Karpas-422 (cell line): Measurements from ENCODE around the gene PPM1G. TPM values are rescaled to one million over a fixed set of nuclear protein-coding genes. Genes with fewer than 3 reads are reported as not detected.
A peak's percentile ranks its signal among the peaks of the same experiment; 100 is the strongest.

Source experiments
- DNase-seq: peaks from one replicate; pipeline ENCODE4 v3.0.0-alpha.2; 2015
- H2AFZ ChIP-seq: fragments of 200-600 bp; sonication (generic); 2 replicates; pipeline ENCODE4 v1.6.1; 2014; ENCODE audit warnings: antibody characterized with exemption, low read length, mixed read lengths
- H3K27ac ChIP-seq: fragments of 200-600 bp; sonication (generic); 2 replicates; pipeline ENCODE4 v1.5.1; 2014; ENCODE audit warnings: mild to moderate bottlenecking, low read length, moderate library complexity
- H3K27me3 ChIP-seq: fragments of 200-600 bp; sonication (generic); 2 replicates; pipeline ENCODE4 v1.6.1; 2014; ENCODE audit warnings: low read length, mixed read lengths
- H3K36me3 ChIP-seq: fragments of 200-600 bp; sonication (generic); 2 replicates; pipeline ENCODE4 v1.6.1; 2014; ENCODE audit warnings: low read length, mixed read lengths; ENCODE audit not compliant: insufficient read depth
- H3K4me1 ChIP-seq: fragments of 200-600 bp; sonication (generic); 2 replicates; pipeline ENCODE4 v1.6.1; 2014; ENCODE audit warnings: mild to moderate bottlenecking, low read length, mixed read lengths
- H3K4me2 ChIP-seq: fragments of 200-600 bp; sonication (generic); 2 replicates; pipeline ENCODE4 v1.6.1; 2014; ENCODE audit warnings: low read length, low read depth, mild to moderate bottlenecking; ENCODE audit not compliant: poor library complexity, severe bottlenecking
- H3K4me3 ChIP-seq: fragments of 200-600 bp; sonication (generic); 2 replicates; pipeline ENCODE4 v1.5.1; 2014; ENCODE audit warnings: mild to moderate bottlenecking, antibody characterized with exemption, low read length, mixed read lengths
- H3K79me2 ChIP-seq: fragments of 200-600 bp; sonication (generic); 2 replicates; pipeline ENCODE4 v1.6.1; 2014; ENCODE audit warnings: mild to moderate bottlenecking, low read length, mixed read lengths
- H3K9ac ChIP-seq: fragments of 200-600 bp; sonication (generic); 2 replicates; pipeline ENCODE4 v1.6.0; 2014; ENCODE audit warnings: low read length
- H3K9me2 ChIP-seq: fragments of 200-600 bp; sonication (generic), shearing (Covaris generic); replicated peaks from 2 replicates; pipeline ENCODE4 v1.6.0; 2014; ENCODE audit warnings: mild to moderate bottlenecking, low read length, moderate library complexity; ENCODE audit not compliant: insufficient read depth
- H3K9me3 ChIP-seq: fragments of 300-700, 200-600 bp; sonication (generic); 2 replicates; pipeline ENCODE4 v1.6.1; 2014; ENCODE audit warnings: low read length, mixed read lengths
- H4K20me1 ChIP-seq: fragments of 200-600 bp; sonication (generic); 2 replicates; pipeline ENCODE4 v1.6.1; 2014; ENCODE audit warnings: mild to moderate bottlenecking, antibody characterized with exemption, low read length, low read depth; ENCODE audit not compliant: insufficient read depth
- total RNA-seq: library from RNA; depleted of rRNA; stranded (reverse); fragments of >200 nt; shearing (Covaris generic); gene quantifications from 2 replicates; pipeline ENCODE4 v1.2.3, GENCODE V29; 2014; ENCODE audit warnings: low replicate concordance; rRNA removed

The PPM1G gene
- 66.9 and 79.6 TPM in 2 replicates for total RNA-seq

GRCh38 chr2:27409321-27410073 lies at the start of gene PPM1G:
Gene PPM1G, minus strand, starts transcription at chr2:27409591. Its CDS starts 169 bp downstream, at chr2:27409422.
- H3K79me2 ChIP-seq = peaks cover 49% of the 10 kb centered on the region
- DNase-seq = peak; percentile 98
- H3K9me2 ChIP-seq = no peaks in the 10 kb centered on the region
- H3K9me3 ChIP-seq = no peaks in the 10 kb centered on the region
- peak within 1 kb of the TSS; percentile 99 for H2AFZ ChIP-seq
- H3K9ac ChIP-seq = peak within 1 kb of the TSS; percentile 100
- peak within 1 kb of the TSS; percentile 81 for H3K27ac ChIP-seq
- H3K4me2 ChIP-seq = peak within 1 kb of the TSS; percentile 93
- peak within 1 kb of the TSS; percentile 100 for H3K4me3 ChIP-seq
- peaks cover 21% of the 10 kb centered on the region for H3K4me1 ChIP-seq
- H3K27me3 ChIP-seq = no peaks in the 10 kb centered on the region
- H3K36me3 ChIP-seq = peaks cover 17% of the 10 kb centered on the region
- H4K20me1 ChIP-seq = peaks cover 28% of the 10 kb centered on the region

- no peak for DNase-seq
- Histone ChIP-seq H3K9me2 (no peaks in the 10 kb centered on the region), H3K9me3 (no peaks in the 10 kb centered on the region)
These were observed 44.6 kb upstream of the PPM1G start for GRCh38 chr2:27453968-27454367.

GRCh38 chr2:27451095-27451494 lies 41.7 kb upstream of the PPM1G start:
- H3K9ac ChIP-seq = no peak overlapping the region
- no peaks in the 10 kb centered on the region for H3K36me3 ChIP-seq
- H2AFZ ChIP-seq = no peak overlapping the region
- no peaks in the 10 kb centered on the region for H3K79me2 ChIP-seq
- H3K9me2 ChIP-seq = no peaks in the 10 kb centered on the region
- no peaks in the 10 kb centered on the region for H3K4me1 ChIP-seq
- H3K27me3 ChIP-seq = no peaks in the 10 kb centered on the region
- H3K27ac ChIP-seq = no peak overlapping the region
- no peaks in the 10 kb centered on the region for H3K9me3 ChIP-seq
- H4K20me1 ChIP-seq = no peaks in the 10 kb centered on the region
- DNase-seq = no peak
- no peak overlapping the region for H3K4me2 ChIP-seq
- no peak overlapping the region for H3K4me3 ChIP-seq

More at GRCh38 chr2:27453968-27454367, 44.6 kb upstream of the PPM1G start:
- Histone ChIP-seq H3K36me3 (peaks cover 5% of the 10 kb centered on the region; the same call in 1 of the 2 replicates), H2AFZ (no peak overlapping the region), H4K20me1 (no peaks in the 10 kb centered on the region), H3K4me2 (no peak overlapping the region), H3K9ac (no peak overlapping the region), H3K27ac (no peak overlapping the region), H3K79me2 (no peaks in the 10 kb centered on the region), H3K4me3 (no peak overlapping the region), H3K4me1 (no peaks in the 10 kb centered on the region), H3K27me3 (no peaks in the 10 kb centered on the region)

GRCh38 chr2:27448381-27448780 lies 39.0 kb upstream of the PPM1G start:
- Histone ChIP-seq H3K27ac (no peak overlapping the region), H3K79me2 (no peaks in the 10 kb centered on the region), H3K9me2 (no peaks in the 10 kb centered on the region), H3K36me3 (no peaks in the 10 kb centered on the region), H3K4me1 (no peaks in the 10 kb centered on the region), H3K4me3 (no peak overlapping the region), H4K20me1 (no peaks in the 10 kb centered on the region), H3K9me3 (no peaks in the 10 kb centered on the region), H3K27me3 (no peaks in the 10 kb centered on the region), H3K4me2 (no peak overlapping the region), H3K9ac (no peak overlapping the region), H2AFZ (no peak overlapping the region)
- DNase-seq = no peak

GRCh38 chr2:27446057-27446456 lies 36.7 kb upstream of the PPM1G start:
- no peak for DNase-seq
- no peak overlapping the region for H3K4me2 ChIP-seq
- H3K4me3 ChIP-seq = no peak overlapping the region
- H3K9ac ChIP-seq = no peak overlapping the region
- H3K4me1 ChIP-seq = no peaks in the 10 kb centered on the region
- peaks cover 3% of the 10 kb centered on the region; the same call in 1 of the 2 replicates for H3K36me3 ChIP-seq
- no peaks in the 10 kb centered on the region for H3K27me3 ChIP-seq
- no peaks in the 10 kb centered on the region for H3K9me3 ChIP-seq
- no peaks in the 10 kb centered on the region for H3K9me2 ChIP-seq
- no peak overlapping the region for H3K27ac ChIP-seq
- H3K79me2 ChIP-seq = no peaks in the 10 kb centered on the region
- no peak overlapping the region for H2AFZ ChIP-seq
- no peaks in the 10 kb centered on the region for H4K20me1 ChIP-seq

- Histone ChIP-seq H3K9me3 (no peaks in the 10 kb centered on the region), H3K9me2 (no peaks in the 10 kb centered on the region), H3K4me1 (no peaks in the 10 kb centered on the region), H3K36me3 (peaks cover 6% of the 10 kb centered on the region; the same call in 1 of the 2 replicates), H2AFZ (no peak overlapping the region), H3K27me3 (no peaks in the 10 kb centered on the region), H3K9ac (no peak overlapping the region), H4K20me1 (no peaks in the 10 kb centered on the region), H3K4me3 (no peak overlapping the region), H3K79me2 (no peaks in the 10 kb centered on the region), H3K4me2 (no peak overlapping the region), H3K27ac (no peak overlapping the region)
- no peak for DNase-seq
These were observed 36.2 kb upstream of the PPM1G start for GRCh38 chr2:27445615-27446014.

GRCh38 chr2:27445155-27445554 lies 35.8 kb upstream of the PPM1G start:
- Histone ChIP-seq H2AFZ (no peak overlapping the region), H3K27me3 (no peaks in the 10 kb centered on the region), H3K4me2 (no peak overlapping the region), H3K9me3 (no peaks in the 10 kb centered on the region), H3K4me1 (no peaks in the 10 kb centered on the region), H3K9ac (no peak overlapping the region), H3K79me2 (no peaks in the 10 kb centered on the region), H3K4me3 (no peak overlapping the region), H4K20me1 (no peaks in the 10 kb centered on the region), H3K27ac (no peak overlapping the region), H3K9me2 (no peaks in the 10 kb centered on the region), H3K36me3 (peaks cover 9% of the 10 kb centered on the region; the same call in 1 of the 2 replicates)
- no peak for DNase-seq

GRCh38 chr2:27442920-27443282 lies 33.5 kb upstream of the PPM1G start:
- no peak overlapping the region for H2AFZ ChIP-seq
- H3K27ac ChIP-seq = no peak overlapping the region
- peaks cover 9% of the 10 kb centered on the region; the same call in 1 of the 2 replicates for H3K36me3 ChIP-seq
- no peak overlapping the region for H3K9ac ChIP-seq
- no peaks in the 10 kb centered on the region for H3K27me3 ChIP-seq
- H3K79me2 ChIP-seq = no peaks in the 10 kb centered on the region
- no peak overlapping the region for H3K4me2 ChIP-seq
- H3K9me2 ChIP-seq = no peaks in the 10 kb centered on the region
- H4K20me1 ChIP-seq = no peaks in the 10 kb centered on the region
- no peak overlapping the region for H3K4me3 ChIP-seq
- no peak for DNase-seq
- no peaks in the 10 kb centered on the region for H3K4me1 ChIP-seq
- H3K9me3 ChIP-seq = no peaks in the 10 kb centered on the region
